GM04504 (cell line): ENCODE results near the gene C16orf82.
A peak's percentile ranks its signal among the peaks of the same experiment; 100 is the strongest.
"Not testable (repeated sequence)": the region's sequence is repeated elsewhere in the genome, so short reads cannot be mapped to it uniquely, and the experiment has no call there.

Experiments
- DNase-seq: peaks from one replicate; pipeline ENCODE4 v3.0.0-alpha.2; 2012; ENCODE audit warnings: low read depth

Gene C16orf82

DNA sequence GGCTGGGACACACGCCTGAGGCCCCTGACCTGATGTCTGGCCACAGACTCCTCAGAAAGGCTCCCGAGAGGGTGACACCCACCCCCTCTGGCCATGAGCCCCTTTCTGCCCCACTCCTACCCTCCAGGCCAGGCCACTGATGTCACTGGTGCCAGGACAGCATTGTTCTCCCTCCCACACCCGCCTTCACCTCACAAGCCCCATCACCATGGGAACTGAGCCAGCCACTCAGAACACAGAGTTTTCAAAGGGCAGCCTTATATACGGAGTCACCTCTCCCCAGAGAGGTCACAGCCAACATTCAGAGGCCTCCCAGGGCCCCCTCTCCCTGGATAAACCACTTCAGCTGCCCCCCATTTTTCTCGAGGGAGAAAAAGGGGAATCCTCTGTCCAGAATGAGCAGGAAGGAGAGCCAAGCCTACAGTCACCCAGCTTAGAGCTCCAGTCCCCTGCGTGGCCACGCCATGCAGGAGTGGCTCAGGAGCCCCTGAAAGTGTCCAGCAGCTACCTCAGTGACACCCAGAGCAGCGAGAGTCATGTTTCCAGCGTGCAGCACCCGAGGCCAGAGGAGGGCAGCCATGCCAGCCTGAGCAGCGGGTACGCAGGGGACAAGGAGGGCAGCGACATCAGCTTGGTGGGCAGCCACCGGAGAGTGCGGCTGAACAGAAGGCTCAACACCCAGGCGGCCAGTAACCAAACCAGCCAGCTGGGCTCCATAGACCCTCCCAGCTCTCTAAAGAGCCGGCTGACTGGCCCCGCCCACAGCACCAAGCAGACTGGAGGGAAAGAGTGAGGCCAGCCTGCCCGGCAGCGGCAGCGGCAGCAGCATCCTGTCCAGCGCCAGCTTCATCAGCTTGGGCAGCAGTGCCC, at the start of gene C16orf82:
C16orf82 (plus strand) TSS at position 260 of the 870 bp plus-strand sequence.
- DNase-seq = no peak

DNA sequence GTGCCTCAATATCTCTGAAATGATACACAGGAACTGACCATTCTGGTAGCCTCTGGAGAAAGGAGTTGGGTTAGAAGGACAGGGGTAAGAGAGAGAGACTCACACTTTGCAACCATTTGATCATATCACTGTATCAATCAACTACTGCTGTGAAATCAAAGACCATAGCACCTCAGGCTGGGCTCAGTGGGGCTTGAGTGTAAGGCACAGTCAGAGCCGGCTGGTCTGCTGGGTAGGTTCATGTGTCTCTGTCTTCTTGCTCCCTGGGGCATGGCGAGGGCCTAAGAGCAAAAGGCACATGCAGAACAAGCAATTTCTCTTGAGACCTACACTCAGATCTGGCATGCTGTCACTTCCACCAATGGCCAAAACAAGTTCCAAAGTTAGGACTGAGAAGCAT, 46.7 kb upstream of the C16orf82 start:
- DNase-seq = no peak

DNA sequence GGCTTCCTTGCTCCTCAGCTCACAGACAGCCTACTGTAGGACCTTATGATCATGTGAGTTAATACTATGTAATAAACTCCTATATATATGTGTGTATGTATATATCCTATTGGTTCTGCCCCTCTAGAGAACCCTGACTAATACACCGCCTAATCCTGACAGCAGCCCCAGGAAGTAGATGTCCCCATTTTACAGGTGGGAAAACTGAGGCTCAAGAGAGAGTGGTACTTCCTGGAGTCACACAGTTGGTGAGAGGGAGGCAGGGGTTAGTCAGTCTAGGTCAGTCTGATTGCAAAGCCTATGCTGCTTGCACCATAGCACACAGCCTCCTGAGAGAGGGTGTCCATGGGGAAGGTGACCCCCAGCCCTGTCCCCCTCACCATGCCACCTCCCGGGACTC, 42.7 kb upstream of the C16orf82 start:
- no peak for DNase-seq

DNA sequence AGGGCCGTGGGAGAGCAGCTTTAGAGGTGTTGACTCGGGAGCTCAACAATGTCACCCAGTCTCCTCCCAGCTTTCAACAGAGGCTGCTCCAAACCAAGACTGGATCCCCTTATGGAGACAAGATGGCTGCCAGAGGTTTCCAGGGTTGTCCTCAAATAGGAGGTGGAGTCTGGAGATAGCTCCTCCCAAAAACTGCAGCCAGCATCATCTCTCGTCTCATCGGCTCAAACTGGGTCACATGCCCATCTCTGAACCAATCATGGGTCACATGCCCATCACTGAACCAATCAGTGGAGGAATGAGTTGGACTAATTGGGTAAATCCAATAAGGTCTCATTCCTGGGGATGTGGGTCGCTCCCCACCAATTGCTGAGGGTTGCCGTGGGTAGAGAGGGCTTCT, 41.1 kb upstream of the C16orf82 start:
- no peak for DNase-seq

DNA sequence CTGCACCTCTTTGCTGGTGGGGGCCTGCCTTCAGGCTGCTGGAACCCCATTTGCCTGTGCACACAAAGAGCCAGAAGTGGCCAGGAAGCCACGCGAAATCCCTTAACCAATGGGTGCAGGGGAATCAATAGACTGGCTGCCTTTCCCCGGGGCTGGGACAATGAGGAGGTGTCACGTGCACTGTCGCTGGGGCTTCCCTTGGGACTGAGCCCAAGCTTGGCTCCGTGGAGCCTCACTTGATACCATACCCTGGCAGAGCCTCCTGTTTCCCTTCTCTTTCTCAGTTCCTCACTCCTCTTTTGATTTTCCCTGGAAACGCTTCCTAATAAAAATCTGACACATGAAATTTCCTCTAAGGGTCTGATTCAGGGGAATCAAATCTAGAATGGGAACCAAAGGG, 38.8 kb upstream of the C16orf82 start:
- no peak for DNase-seq

DNA sequence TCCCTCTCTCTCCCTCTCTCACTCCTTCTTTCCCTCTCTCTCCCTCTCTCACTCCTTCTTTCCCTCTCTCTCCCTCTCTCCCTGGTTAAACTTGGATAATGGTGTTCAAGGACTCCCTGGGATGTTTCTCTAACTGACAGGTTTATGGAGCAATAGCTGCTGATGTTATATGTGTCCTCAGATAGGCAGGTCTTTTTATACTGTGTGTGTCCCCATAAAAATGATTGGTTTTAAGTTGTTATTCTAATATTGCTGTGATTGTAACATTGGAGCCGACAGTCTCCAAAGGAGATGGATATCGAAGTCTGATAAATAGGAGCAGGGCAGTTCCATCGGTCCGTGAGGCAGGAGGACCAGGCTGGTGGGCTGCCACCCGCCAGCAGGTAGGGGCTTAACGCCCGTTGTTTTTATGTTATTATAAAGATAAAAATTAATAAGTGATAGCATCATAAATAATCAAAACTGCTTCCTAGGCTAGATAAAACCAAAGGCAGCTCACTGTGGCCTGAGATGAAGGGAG, 38.1 kb upstream of the C16orf82 start:
- no peak for DNase-seq

DNA sequence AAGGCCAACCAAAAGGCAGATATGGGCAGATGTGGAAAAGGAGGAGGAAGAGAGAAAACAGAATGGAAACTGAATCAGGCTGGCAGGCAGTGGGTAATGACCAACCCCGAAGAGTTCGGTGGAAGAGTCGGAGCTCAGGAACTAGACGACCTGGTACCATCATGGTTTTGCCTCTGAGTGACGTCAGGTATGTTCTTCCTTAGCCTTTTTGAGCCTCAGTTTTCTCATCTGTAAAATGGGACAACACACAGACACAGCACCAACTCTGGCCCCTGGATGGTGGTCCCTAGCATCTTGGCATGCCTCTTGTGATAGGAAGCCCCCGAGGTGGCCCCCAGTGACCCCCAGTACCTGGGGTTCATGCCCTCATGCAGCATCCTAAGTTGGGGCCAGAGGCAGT, 37.2 kb upstream of the C16orf82 start:
- DNase-seq = no peak

DNA sequence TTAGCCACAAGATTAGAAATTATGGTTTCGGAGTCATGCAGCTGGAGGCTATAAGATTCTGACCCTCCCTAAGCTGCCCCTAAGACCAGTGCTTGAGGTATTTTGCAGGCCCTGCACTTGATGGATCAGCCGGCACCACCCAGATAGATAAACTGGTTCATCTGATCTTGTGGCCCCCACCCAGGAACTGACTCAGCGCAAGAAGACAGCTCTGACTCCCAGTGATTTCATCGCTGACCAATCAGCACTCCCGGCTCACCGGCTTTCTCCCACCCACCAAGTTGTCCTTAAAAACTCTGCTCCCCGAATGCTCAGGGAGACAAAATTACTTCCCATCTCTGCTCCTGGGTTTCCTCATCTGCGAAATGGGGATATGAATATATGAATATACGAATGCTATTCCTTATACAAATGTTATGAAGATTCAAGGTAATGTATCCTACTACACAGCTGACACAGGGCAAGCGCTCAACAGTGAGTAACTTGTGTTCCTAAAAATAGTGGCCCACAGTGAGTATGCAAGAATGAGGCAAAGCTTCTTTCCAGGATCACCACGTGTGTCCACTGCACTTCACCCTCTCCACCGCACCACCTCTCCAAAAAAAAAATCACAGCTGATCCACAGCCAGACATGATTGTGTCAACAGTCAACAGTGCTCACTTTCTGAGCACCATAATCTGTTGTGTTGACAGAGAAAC, 33.3 kb upstream of the C16orf82 start:
- DNase-seq = no peak

DNA sequence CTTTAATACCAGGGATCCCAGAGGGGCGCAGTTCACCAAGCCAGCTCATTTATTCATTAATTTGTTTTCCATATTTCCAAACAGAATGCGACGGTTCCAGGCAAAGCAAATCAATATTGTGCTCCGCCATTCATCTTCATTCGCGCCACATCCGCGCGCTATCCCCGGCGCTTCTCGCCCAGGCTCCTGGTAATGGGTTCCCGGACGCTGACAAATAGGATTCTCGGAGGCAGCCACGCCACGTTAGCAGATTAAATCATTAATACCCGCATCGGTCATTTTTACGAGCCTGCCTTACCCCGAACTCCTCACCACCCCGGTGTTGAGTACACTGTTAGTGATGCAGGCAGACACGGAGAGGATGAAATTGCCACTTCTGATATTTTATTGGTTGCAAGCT, 26.0 kb upstream of the C16orf82 start:
- no peak for DNase-seq

DNA sequence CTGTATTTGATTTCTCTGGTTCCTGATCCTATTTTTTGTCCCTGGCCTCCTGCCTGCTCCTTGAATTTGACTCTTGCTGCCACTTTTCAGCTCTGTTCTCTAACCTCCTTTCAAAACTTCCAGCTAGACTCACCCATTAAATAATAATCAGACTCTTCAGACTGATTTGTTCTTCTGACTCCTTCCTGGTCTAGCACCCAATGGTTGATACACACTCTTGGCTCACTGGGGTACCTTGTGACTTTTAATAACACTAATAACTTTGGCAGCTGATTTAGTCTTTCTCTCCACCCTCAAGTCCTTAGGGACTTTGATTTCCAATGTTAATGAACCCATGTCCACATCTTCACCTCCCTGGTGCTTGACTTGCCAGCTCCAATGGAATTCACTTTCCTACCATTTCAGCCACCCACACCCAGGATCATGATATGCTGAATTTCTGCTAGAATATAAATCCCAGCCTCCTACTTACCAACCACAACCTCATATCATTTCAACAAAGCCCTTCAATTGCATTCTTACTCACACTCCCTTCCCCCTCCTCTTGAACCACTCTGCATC, 19.7 kb upstream of the C16orf82 start:
- no peak for DNase-seq

DNA sequence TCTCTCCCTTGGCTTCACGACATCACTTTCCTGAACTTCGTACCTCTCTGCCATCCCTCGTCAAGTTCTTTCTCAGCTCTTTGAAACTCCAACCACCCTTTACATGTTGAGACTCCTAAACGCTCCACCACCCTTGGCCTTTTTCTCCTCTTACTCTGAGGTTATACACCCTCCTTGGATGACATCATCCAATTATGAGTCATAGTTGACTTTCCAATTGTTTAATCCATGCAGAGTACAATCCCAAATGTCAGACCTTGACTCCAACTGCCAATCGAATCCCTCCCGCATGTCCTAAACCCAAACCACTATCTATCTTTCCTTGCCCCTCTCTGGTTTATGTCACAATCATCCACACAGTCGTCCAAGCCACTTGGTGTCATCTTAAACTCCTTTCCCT, 18.4 kb upstream of the C16orf82 start:
- no peak for DNase-seq

DNA sequence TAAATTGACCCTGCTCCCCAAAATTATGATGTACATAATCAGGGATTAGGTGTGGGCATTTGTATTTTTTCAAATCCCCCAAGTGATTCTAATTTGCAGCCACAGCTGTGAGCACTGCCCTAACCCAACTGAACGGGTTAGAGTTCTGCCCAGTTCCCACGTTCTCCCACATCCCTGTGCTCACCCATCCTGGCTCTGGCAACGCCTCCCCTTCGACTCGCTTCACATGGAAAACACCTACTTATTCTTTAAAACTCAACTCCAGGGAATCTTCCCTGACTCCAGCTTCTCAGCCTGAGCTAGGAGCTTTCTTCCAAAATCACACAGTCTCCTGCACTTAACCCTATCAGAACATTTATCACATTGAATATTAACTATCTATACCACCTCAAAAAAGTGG, 17.6 kb upstream of the C16orf82 start:
- DNase-seq = no peak

DNA sequence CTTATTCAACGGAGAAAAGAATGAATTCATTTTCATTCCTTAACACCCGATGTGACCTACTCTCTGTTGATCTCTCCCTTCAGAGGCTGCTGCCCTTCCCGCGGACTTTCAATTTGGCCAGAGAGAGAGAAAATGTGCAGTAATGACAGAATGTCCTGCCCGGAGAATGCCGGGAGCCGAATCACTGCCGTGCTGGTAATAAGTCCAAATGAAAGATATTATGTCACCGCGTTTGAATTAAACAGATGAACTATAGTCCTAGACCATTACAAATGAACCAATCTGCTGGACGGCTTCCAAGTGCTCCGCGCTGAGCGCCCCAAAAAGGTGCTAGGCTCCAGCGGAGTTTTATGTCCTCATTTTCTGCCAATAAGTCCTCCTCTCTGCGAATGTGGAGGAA, 14.7 kb upstream of the C16orf82 start:
- no peak for DNase-seq

DNA sequence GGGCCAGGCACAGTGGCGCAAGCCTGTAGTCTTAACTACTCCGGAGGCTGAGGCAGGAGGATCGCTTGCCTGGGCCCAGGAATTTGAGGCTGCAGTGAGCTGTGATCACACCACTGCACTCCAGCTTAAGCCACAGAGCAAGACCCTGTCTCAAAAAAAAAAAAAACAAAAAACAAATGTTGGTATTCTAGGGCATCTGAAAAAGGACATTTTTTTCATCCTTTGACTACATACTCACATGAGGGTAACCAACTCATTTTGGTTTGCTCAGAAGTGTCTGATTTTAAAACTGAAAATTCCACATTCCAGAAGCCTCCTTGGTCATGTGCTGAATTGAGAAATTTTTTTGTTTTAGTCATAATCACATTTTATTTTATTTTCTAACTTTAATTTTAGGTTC, 12.7 kb upstream of the C16orf82 start:
- DNase-seq = no peak

DNA sequence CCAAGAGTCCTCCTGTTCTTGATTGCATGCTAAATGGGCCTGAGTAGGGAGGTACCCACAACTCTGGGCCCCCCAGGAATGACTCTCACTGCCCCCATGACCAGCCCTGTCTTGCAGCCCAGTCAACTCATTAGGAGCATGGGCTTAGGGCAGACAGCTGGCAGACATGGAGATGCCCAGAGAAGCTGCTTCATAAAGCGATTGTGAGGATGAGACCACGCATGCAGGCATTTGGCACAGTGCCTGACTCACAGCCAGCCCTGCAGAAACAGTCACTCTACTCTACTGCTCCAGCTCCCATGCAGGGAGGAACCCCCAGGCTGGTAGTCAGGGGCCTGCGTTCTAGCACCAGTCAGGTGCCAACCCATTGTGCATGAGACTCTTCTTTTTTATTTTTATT, 8.4 kb upstream of the C16orf82 start:
- DNase-seq = no peak

DNA sequence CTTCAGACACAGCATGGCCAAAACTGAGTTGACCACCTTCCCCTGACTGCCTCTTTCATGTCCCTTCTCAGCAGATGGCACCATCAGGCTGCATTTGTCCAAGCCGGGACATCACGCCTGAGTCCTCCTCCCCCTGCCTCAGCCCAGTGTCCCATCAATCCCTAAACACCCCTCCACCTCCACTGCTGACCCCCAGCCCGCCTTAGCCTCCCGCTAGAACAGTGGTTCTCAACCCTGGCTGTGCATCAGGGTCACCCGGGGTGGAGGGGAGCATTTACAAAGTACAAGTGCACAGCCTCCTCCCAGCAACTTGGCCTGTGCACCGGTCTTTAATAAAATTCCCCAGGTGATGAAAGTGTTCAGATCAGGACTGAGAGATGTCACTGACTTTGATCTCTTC, 4.0 kb downstream of the C16orf82 start:
- DNase-seq = no peak

DNA sequence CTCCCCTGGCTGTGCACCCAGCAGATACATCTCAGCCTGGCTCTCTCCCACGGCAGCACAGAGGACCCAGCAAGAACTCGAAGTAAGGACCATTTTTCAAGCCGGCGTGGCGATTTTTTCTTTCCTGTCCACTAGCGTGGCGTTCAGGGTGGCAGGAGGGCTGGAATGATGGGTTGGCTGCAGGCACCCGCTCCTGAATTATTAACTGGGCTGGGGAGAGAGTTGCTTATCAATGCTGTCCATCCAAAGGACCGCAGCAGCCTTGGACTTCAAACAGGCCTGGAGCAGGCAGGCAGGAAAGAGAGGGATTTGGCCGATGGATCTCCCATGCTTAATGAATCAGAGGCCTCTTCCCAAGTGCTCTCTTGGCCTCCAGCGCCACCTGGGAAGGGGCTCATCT, 7.0 kb downstream of the C16orf82 start:
- DNase-seq = no peak

DNA sequence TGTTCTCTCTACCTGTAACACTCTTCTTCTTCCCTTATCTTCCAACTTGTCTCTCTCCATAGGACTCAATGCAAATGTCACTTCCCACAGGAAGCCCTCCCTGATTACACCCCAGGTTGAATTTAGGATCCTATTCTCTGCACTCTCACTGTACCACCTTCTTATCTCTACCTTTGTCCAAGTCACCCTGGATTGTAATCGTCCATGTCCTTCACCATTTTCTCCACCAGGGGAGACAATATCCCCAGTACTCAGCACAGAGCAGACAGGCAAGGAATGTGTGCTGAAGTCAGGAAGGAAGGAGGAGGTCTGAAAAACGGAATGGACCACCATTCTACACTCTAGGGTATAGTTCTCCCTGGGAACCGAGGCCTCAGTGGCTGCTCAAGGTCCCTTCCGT, 14.2 kb downstream of the C16orf82 start:
- peak; percentile 2 for DNase-seq

DNA sequence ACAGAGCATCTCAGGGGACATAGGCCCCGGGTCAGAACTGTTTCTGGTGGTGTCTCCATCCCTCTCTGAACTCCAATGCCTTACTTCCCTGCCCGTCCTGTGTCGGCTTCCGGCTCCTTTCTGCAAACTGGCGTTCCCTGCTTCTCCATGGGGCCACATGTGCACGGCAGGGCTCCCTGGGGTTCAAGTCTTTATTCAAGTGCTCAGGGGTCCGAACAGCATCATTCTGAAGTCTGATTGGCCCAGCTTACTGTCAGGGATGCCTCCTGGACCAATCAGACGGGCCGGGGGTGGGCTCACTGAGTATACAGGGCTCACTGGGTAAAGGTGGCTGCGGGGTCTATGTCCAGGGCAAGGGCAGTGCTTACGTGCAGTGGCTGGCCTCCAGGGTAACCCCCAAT, 17.1 kb downstream of the C16orf82 start:
- DNase-seq = no peak

DNA sequence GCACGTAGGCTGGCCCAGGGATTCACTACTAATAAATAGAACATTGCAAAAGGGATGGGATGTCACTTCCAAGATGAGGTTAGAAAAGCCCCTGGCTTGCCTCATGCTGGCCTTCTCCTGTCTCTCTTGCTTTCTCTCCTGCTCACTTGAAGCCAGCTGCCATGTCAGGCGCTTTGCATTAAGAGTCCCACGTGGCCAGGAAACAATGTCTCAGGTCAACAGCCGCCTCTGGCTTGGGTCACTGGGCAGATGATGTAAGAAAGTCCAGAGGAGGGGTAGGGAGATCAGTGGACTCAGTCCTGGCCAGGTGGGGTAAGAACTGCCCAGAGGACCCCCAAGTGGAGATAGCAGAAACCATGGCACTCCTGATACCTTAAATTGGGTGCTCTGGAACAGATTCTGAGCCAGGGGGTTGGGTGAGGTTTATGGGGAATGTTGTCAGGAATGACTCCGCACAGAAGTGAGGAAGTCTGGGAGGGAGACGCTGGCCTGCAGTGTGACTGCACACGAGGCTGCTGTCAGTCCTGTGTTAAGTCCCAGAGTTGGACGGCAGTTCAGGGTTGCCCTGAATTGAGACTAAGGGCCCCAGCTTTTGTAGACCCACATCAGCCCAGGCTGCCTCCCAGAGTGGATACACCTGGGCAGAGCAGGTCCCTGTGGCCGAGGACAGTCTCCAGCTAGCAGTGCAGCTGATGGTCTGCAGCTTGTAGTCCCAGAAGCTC, 17.7 kb downstream of the C16orf82 start:
- no peak for DNase-seq

DNA sequence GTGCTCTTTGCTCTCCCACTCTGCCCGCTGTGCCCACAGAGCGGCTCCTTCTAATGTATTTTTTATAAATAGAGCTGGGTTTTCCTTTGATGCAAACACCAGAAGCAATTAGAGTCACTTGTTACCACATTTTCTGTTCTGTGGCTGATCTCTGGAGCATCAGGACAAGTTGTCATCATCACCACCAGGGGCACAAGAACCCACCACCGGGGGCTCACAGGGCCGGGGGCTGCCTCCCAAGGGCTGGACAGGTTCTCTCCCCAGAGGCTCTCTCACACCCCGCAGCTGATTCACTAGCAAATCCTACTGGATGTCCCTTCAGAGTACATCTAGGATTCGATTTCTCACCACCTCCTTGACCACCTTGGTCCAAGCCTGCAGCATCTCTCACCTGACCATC, 18.5 kb downstream of the C16orf82 start:
- DNase-seq = no peak

DNA sequence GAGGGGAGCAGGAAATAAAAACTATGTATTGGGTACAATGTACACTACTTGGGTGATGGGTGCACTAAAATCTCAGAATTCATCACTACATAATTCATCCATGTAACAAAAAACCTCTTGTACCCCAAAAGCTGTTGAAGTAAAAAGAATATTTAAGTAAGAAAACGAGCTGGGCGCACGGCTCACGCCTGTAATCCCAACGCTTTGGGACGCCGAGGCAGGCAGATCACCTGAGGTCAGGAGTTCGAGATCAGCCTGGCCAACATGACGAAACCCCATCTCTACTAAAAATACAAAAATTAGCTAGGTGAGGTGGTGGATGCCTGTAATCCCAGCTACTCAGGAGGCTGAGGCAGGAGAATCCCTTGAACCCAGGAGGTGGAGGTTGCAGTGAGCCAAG, 19.3 kb downstream of the C16orf82 start:
- DNase-seq = not testable (repeated sequence)
